HepG2 (cell line): ENCODE data around the gene FLYWCH1. TPM values are rescaled to one million over a fixed set of nuclear protein-coding genes. Genes with fewer than 3 reads are reported as not detected.

Experiments
- ATAC-seq: fragments of 200-7000 bp; cut with Tn5 transposase; 3 replicates; pipeline ENCODE4 v1.9.1; 2020; ENCODE audit warnings: mild to moderate bottlenecking, moderate library complexity
- BruUV-seq: library from RNA; stranded (reverse); fragments of 400-500 nt; replicated peaks from 2 replicates; lab custom pipeline; 2021; lab: Mats Ljungman, UMichigan
- CTCF ChIA-PET: fragments of 300-600 bp; formaldehyde crosslinking; extraction: SDS; loops from one replicate; lab custom pipeline; 2021; ENCODE audit warnings: low total read pairs, inconsistent platforms, low intra/inter-chr PET ratio; lab: Yijun Ruan, JAX
- POLR2A ChIA-PET: fragments of 350-600 bp; sonication (Branson Sonifier 250); formaldehyde crosslinking; loops from one replicate; lab custom pipeline; 2020; ENCODE audit warnings: antibody characterized with exemption, inconsistent platforms; lab: Yijun Ruan, JAX
- DNase-seq: peaks from one replicate; pipeline ENCODE4 v3.0.0-alpha.2; 2015; ENCODE audit warnings: low spot score
- FAIRE-seq: peaks from 3 replicates; lab custom pipeline; 2011; peaks lifted over from hg19 to GRCh38; lab: Jason Lieb, UNC
- H2AFZ ChIP-seq: one replicate; pipeline ENCODE4 v1.6.1; 2011; ENCODE audit warnings: low read length, inconsistent platforms
- H3K27ac ChIP-seq: fragments of 300-600 bp; 3 replicates; pipeline ENCODE4 v1.8.0; 2011; ENCODE audit warnings: mixed run types, mild to moderate bottlenecking, mixed read lengths, low read length, inconsistent platforms; ENCODE audit not compliant: insufficient read depth; ENCODE audit errors: extremely low read length
- H3K27me3 ChIP-seq, 2 experiments: fragments of 200-600 bp in 1 of 2; 2 replicates in 1 of 2; 3 replicates in 1 of 2; pipeline versions ENCODE4 v1.6.0 to v1.8.0; 2011; ENCODE audit warnings: low read length in 2 of 2, mild to moderate bottlenecking in 2 of 2, moderate library complexity in 2 of 2, inconsistent platforms in 1 of 2; ENCODE audit not compliant: insufficient read depth in 2 of 2, control insufficient read depth in 1 of 2
- H3K36me3 ChIP-seq, 2 experiments: fragments of 200-600 bp in 1 of 2; replicated peaks in 1 of 2; 2 replicates in 1 of 2; 3 replicates in 1 of 2; pipeline versions ENCODE4 v1.5.1 to v1.8.0; 2011; ENCODE audit warnings: low read length in 2 of 2, inconsistent platforms in 1 of 2; ENCODE audit not compliant: insufficient read depth in 2 of 2, control insufficient read depth in 1 of 2
- H3K4me1 ChIP-seq: 2 replicates; pipeline ENCODE4 v1.5.1; 2012; ENCODE audit warnings: low read length, inconsistent platforms; ENCODE audit not compliant: insufficient read depth
- H3K4me2 ChIP-seq: 2 replicates; pipeline ENCODE4 v1.6.0; 2011; ENCODE audit warnings: low read depth, low read length, inconsistent platforms
- H3K4me3 ChIP-seq, 3 experiments: fragments of 200-600 bp in 1 of 3; sonication (generic), shearing (Covaris generic) in 1 of 3; replicated peaks in 1 of 3; 2 replicates each; pipeline ENCODE4 v1.5.1; 2011 to 2016; ENCODE audit warnings: low read length in 3 of 3, inconsistent platforms in 2 of 3, low read depth in 2 of 3, mild to moderate bottlenecking in 2 of 3, control low read depth in 1 of 3, mixed read lengths in 1 of 3; ENCODE audit not compliant: insufficient read depth in 1 of 3
- H3K79me2 ChIP-seq: one replicate; pipeline ENCODE4 v1.6.1; 2011; ENCODE audit warnings: low read length, inconsistent platforms; ENCODE audit not compliant: insufficient read depth
- H3K9ac ChIP-seq: 2 replicates; pipeline ENCODE4 v1.6.0; 2011; ENCODE audit warnings: mild to moderate bottlenecking, low read depth, low read length, inconsistent platforms; ENCODE audit not compliant: insufficient read depth
- H3K9me3 ChIP-seq: 2 replicates; pipeline ENCODE4 v1.5.1; 2012; ENCODE audit warnings: mild to moderate bottlenecking, low read length
- H4K20me1 ChIP-seq: 2 replicates; pipeline ENCODE4 v1.6.0; 2011; ENCODE audit warnings: inconsistent platforms, mild to moderate bottlenecking, low read length, moderate library complexity; ENCODE audit not compliant: insufficient read depth
- CHD4 ChIP-seq: fragments of 200-600 bp; sonication (generic); IDR thresholded peaks from 2 replicates; pipeline ENCODE4 v1.7.0; 2017; ENCODE audit warnings: mild to moderate bottlenecking, low read length, borderline replicate concordance
- GLI4 ChIP-seq: sonication (generic); formaldehyde crosslinking; IDR thresholded peaks from 2 replicates; pipeline ENCODE4 v1.5.1; 2020; ENCODE audit warnings: missing genetic modification reagents, mild to moderate bottlenecking, moderate library complexity, borderline replicate concordance
- SMC3 ChIP-seq: IDR thresholded peaks from 2 replicates; pipeline ENCODE4 v1.6.1; 2011; ENCODE audit warnings: low read length, improper control_type of control experiment
- ZNF225 ChIP-seq: sonication (generic); formaldehyde crosslinking; IDR thresholded peaks from 2 replicates; pipeline ENCODE4 v1.4.0; 2020; ENCODE audit warnings: mild to moderate bottlenecking, missing genetic modification reagents
- ZNF460 ChIP-seq: sonication (generic); formaldehyde crosslinking; IDR thresholded peaks from 2 replicates; pipeline ENCODE4 v1.5.1; 2020; ENCODE audit warnings: missing genetic modification reagents, mild to moderate bottlenecking, borderline replicate concordance
- ZNF768 ChIP-seq: sonication (generic); formaldehyde crosslinking; IDR thresholded peaks from 2 replicates; pipeline ENCODE4 v1.4.0; 2020; ENCODE audit warnings: missing genetic modification reagents
- ZNF891 ChIP-seq: sonication (generic); formaldehyde crosslinking; IDR thresholded peaks from 2 replicates; pipeline ENCODE4 v1.5.0; 2020; ENCODE audit warnings: mild to moderate bottlenecking, missing genetic modification reagents
- ZSCAN9 ChIP-seq: IDR thresholded peaks from 2 replicates; pipeline ENCODE4 v1.6.1; 2016; ENCODE audit warnings: borderline replicate concordance
- WGBS: methylation state at CpG from one replicate; pipeline ENCODE4 v1.1.6; 2017; ENCODE audit warnings: low lambda C conversion rate; 5-methylcytosine and 5-hydroxymethylcytosine counted together
- in situ Hi-C: cut with HindIII; loops from 2 replicates; pipeline ENCODE4 v1.10.0; 2017; ENCODE audit warnings: low pct_unique_long_range_greater_than_20kb; ENCODE audit not compliant: extremely low pct_ligation_motif_present
- intact Hi-C: fragments of 100-400 bp; cut with micrococcal nuclease; formaldehyde crosslinking; loops from one replicate; pipeline ENCODE4 v1.10.0; 2022; ENCODE audit not compliant: unreplicated experiment
- polyA plus RNA-seq, 8 experiments: library from polyadenylated mRNA; depleted of rRNA in 3 of 8; stranded (reverse) in 7 of 8; unstranded in 1 of 8; fragments of >200 nt; fragmentation: Illumina TruSeq in 4 of 8; extraction: Trizol in 4 of 8; gene quantifications; 2 replicates each; pipeline versions ENCODE4 v1.2.1 to v1.2.3, GENCODE V29; 2011 to 2016; ENCODE audit warnings: low read depth in 4 of 8, missing spikeins in 1 of 8, mixed read lengths in 1 of 8; ENCODE audit not compliant: insufficient read depth in 1 of 8
- total RNA-seq, 5 experiments: library from RNA; depleted of rRNA; stranded (reverse); fragments of >200 nt; fragmentation: Illumina TruSeq; extraction: Trizol; gene quantifications; 2 replicates each; pipeline ENCODE4 v1.2.3, GENCODE V29; 2016; ENCODE audit warnings: low read depth in 1 of 5

The FLYWCH1 gene
- total and polyA plus RNA-seq, 2 of the 13 experiments (the other 11 are each of a cell fraction or from before 2014, with no cell fraction given) = 7.3 to 12.4 TPM

DNA sequence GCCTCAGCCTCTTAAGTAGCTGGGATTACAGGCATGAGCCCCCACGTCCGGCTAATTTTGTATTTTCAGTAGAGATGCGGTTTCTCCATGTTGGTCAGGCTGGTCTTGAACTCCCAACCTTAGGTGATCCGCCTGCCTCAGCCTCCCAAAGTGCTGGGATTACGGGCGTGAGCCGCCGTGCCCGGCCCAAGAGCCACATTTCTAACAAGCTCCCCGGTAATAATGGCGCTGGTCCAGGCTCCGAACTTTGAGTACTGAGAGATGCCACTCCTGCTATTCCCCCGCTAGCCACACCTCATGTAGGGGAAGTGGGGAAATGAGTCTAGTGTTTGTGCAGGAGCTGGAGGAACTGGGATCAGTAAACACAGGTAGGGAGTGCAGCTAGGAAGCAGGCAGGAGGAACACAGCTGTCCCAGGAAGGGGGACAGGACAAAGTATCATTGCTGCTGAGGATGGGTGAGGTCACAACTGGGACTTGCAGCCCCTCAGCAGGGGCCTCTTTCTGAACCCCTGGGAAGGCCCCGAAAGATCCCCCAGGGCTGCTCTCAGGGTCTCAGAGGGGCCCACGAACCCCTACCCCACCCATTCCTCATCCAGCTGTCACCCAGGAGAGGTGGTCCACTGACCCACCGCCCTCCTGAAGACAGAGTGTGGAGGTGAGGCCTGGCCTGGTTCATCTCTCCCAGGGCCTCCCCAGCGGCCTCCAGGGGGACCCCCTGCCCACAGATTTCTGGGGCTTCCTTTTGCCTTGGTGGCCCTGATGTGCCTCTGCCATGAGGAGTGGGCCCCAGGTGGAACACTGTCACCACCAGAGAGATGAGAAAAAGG lies 48.7 kb downstream of the FLYWCH1 start:
- intact Hi-C loops = no loop called here
- in situ Hi-C loops = no loop called here
- no peak for TF ChIP-seq GLI4 (CRISPR knock-in tag)
- peak; percentile 85; the same call in 1 of the 2 replicates for TF ChIP-seq ZSCAN9 (CRISPR knock-in tag)

DNA sequence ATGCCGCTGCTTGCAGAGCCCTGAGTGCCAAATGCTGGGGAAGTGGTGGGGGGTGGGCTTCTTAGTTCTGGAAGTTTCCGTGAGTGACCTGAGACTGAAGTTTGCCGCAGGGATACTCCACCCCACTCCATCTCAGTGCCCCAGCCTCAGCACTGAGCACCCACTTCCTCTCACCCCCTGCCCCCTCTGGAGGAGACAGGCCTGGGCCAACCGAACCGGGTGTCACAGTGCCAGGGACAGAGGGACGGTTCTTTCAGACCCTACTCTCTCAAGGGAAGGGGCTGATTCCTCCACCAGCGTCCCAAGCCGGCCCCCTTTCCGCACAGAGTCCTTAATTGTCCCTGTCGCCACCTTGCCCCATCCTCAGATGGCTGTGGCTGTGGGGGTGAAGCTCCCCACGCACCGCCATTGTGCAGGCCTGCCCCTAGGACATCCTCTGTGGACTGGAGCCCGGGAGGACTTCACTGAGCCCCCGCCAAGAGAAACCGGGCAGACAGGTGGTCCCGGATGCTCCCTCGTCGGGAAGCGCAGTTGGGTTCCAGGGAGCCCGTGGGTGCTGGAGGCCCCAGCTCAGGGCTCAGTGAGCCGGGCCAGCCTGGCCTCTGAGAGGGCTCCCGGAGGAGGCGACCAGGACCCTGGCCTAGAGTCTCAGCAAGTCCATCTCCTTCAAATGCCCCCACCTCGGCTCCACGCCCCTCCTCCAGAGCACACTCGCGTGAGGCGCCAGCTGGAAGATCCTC lies 50.8 kb downstream of the FLYWCH1 start:
- Histone ChIP-seq H3K4me2 (peak overlapping the region; percentile 91), H3K27ac (no peak overlapping the region), H3K79me2 (no peaks in the 10 kb centered on the region), H3K4me1 (peaks cover 23% of the 10 kb centered on the region), H3K4me3 (peak overlapping the region in 2 of 3 experiments; percentile 63 to 78; a peak in 3 of 6 replicates), H2AFZ (no peak overlapping the region), H3K9me3 (no peaks in the 10 kb centered on the region), H4K20me1 (no peaks in the 10 kb centered on the region), H3K36me3 (no peaks in the 10 kb centered on the region), H3K27me3 (peaks cover 0 to 15% of the 10 kb centered on the region in 2 experiments; a peak in 3 of 5 replicates), H3K9ac (no peak overlapping the region)
- no TSS peak for BruUV-seq
- in situ Hi-C loops = no loop called here
- POLR2A ChIA-PET = interaction anchor here (0.5 to 1.5 kb wide), 3 partner anchors 19 to 235 kb away, joined by 3 read pairs; no protein-coding TSS in a partner anchor
- 25% methylated on average over 16 of the region's 28 CpGs for WGBS
- DNase-seq (no peak), ATAC-seq (peak; percentile 3; the same call in 2 of the 3 replicates), FAIRE-seq (no peak)
- intact Hi-C loops = no loop called here
- TF ChIP-seq SMC3 = no peak
- no peak for TF ChIP-seq ZNF460 (CRISPR knock-in tag)
- no peak for TF ChIP-seq CHD4
- 0 out of 2 replicates have a peak, but pooled peaks have one; percentile 17 for TF ChIP-seq ZNF891
- TF ChIP-seq ZNF225 = 0 out of 2 replicates have a peak, but pooled peaks have one; percentile 29
- TF ChIP-seq ZNF768 (CRISPR knock-in tag) = no peak
- CTCF ChIA-PET = interaction anchor here (1.2 to 1.8 kb wide), 3 partner anchors 8 to 21 kb away, joined by 3 to 12 read pairs (median 3); no protein-coding TSS in a partner anchor

More for the DNA sequence above, 48.7 kb downstream of the FLYWCH1 start:
- peaks cover under 1 to 25% of the 10 kb centered on the region in 2 experiments; a peak in 3 of 5 replicates for H3K27me3 ChIP-seq
- no peaks in the 10 kb centered on the region for H4K20me1 ChIP-seq
- H3K4me2 ChIP-seq = no peak overlapping the region
- H3K27ac ChIP-seq = no peak overlapping the region
- FAIRE-seq (no peak), DNase-seq (no peak), ATAC-seq (no peak)
- no peaks in the 10 kb centered on the region for H3K36me3 ChIP-seq
- no peaks in the 10 kb centered on the region for H3K79me2 ChIP-seq
- no TSS peak for BruUV-seq
- peaks cover 30% of the 10 kb centered on the region for H3K4me1 ChIP-seq
- no peak overlapping the region for H3K4me3 ChIP-seq
- WGBS = 27% methylated on average over 12 of the region's 17 CpGs
- ChIA-PET CTCF (interaction anchor here (1.8 kb wide), 1 partner anchor 23 kb away, joined by 12 read pairs; no protein-coding TSS in a partner anchor), POLR2A (no interaction called here)
- H3K9me3 ChIP-seq = no peaks in the 10 kb centered on the region
- H2AFZ ChIP-seq = no peak overlapping the region
- H3K9ac ChIP-seq = no peak overlapping the region
